GM12865 (cell line): ENCODE results near the gene KCNAB1.

ENCODE experiments used
- DNase-seq: peaks from one replicate; pipeline ENCODE4 v3.0.0; 2010; ENCODE audit warnings: low read depth
- H3K4me3 ChIP-seq: 2 replicates; pipeline ENCODE4 v1.5.1; 2011; ENCODE audit warnings: mild to moderate bottlenecking, low read depth, low read length, control low read depth
- CTCF ChIP-seq: IDR thresholded peaks from 2 replicates; pipeline ENCODE4 v1.5.1; 2011; ENCODE audit warnings: low read length, control low read depth, low read depth, inconsistent platforms; ENCODE audit not compliant: insufficient read depth; ENCODE audit errors: missing control alignments

The KCNAB1 gene

GRCh38 chr3:156304406-156304805 is 184.0 kb downstream of the KCNAB1 start:
- TF ChIP-seq CTCF, result no peak

GRCh38 chr3:156305672-156306071 is 185.3 kb downstream of the KCNAB1 start:
- no peak for DNase-seq
- no peak overlapping the region for H3K4me3 ChIP-seq
- TF ChIP-seq CTCF, result no peak

More at GRCh38 chr3:156304406-156304805, 184.0 kb downstream of the KCNAB1 start:
- no peak overlapping the region for H3K4me3 ChIP-seq
- DNase-seq, result no peak

- H3K4me3 ChIP-seq, result no peak overlapping the region
- DNase-seq, result no peak
- no peak for TF ChIP-seq CTCF
Observed at GRCh38 chr3:156307704-156308103, 187.3 kb downstream of the KCNAB1 start.

GRCh38 chr3:156311431-156311830 is 191.1 kb downstream of the KCNAB1 start:
- TF ChIP-seq CTCF, result no peak
- H3K4me3 ChIP-seq, result no peak overlapping the region
- DNase-seq, result no peak

GRCh38 chr3:156311930-156312329 is 191.6 kb downstream of the KCNAB1 start:
- H3K4me3 ChIP-seq, result no peak overlapping the region
- TF ChIP-seq CTCF, result no peak
- no peak for DNase-seq

GRCh38 chr3:156316076-156316475 is 195.7 kb downstream of the KCNAB1 start:
- H3K4me3 ChIP-seq, result no peak overlapping the region
- TF ChIP-seq CTCF, result no peak
- no peak for DNase-seq

GRCh38 chr3:156317462-156318074 is 197.2 kb downstream of the KCNAB1 start:
- no peak overlapping the region for H3K4me3 ChIP-seq
- no peak for DNase-seq
- no peak for TF ChIP-seq CTCF
